AG10803 (cell line): Measurements from ENCODE around the gene UGT3A1.
A peak's percentile ranks its signal among the peaks of the same experiment; 100 is the strongest.
"Not testable (repeated sequence)": the region's sequence is repeated elsewhere in the genome, so short reads cannot be mapped to it uniquely, and the experiment has no call there.

Experiments
- DNase-seq: peaks from one replicate; pipeline ENCODE4 v3.0.0; 2010; ENCODE audit warnings: low read depth
- H3K4me3 ChIP-seq: 2 replicates; pipeline ENCODE4 v1.5.1; 2011; ENCODE audit warnings: mild to moderate bottlenecking, low read length, control low read depth
- TF ChIP-seq, protein P1 (sequence below): conservative IDR thresholded peaks from 2 replicates; pipeline ENCODE4 v1.5.1; 2011; ENCODE audit warnings: mild to moderate bottlenecking, low read length, control low read depth, inconsistent platforms

The UGT3A1 gene

GRCh38 chr5:36028816-36029465 lies 37.8 kb upstream of the UGT3A1 start:
- peak; percentile 1 for DNase-seq

GRCh38 chr5:36027711-36028110 lies 36.5 kb upstream of the UGT3A1 start:
- no peak overlapping the region for H3K4me3 ChIP-seq
- DNase-seq: no peak
- TF ChIP-seq, protein P1, sequence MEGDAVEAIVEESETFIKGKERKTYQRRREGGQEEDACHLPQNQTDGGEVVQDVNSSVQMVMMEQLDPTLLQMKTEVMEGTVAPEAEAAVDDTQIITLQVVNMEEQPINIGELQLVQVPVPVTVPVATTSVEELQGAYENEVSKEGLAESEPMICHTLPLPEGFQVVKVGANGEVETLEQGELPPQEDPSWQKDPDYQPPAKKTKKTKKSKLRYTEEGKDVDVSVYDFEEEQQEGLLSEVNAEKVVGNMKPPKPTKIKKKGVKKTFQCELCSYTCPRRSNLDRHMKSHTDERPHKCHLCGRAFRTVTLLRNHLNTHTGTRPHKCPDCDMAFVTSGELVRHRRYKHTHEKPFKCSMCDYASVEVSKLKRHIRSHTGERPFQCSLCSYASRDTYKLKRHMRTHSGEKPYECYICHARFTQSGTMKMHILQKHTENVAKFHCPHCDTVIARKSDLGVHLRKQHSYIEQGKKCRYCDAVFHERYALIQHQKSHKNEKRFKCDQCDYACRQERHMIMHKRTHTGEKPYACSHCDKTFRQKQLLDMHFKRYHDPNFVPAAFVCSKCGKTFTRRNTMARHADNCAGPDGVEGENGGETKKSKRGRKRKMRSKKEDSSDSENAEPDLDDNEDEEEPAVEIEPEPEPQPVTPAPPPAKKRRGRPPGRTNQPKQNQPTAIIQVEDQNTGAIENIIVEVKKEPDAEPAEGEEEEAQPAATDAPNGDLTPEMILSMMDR: no peak

More at GRCh38 chr5:36028816-36029465, 37.8 kb upstream of the UGT3A1 start:
- TF ChIP-seq, protein P1: no peak
- H3K4me3 ChIP-seq: no peak overlapping the region

DNA sequence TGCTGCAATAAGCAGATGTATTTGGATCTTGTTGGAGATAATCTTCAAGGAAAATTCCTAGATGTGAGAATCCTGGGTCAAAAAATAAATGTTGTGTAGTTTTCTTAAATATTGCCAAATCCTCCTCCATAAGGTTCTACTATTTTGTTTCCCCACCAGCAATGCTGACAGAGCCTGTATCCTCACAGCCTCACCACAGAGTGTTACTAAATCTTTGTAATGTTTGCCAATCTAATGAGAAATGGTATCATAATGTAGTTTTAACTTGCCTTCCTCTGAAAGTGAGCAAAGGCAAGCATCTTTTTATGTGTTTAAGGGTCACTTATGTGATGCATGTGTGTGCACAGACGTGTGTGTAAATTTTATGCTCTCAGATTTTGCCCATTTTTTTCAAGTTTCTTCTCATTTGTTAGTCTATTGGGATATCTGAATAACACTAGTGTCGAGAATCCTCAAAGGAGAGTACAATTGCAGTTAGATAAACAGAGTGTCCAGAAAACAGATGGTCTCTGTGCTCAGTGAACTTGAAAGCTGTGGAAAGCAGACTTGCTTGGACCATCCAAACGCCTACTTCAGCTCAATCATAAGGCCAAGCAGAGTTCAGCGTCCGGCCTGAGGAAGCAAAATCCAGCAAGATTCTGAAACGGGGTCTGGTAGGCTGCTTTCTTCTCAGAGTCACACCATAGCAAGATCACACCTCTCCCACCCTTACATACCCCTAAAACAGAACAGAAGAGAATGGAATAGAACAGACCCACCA lies 35.7 kb upstream of the UGT3A1 start:
- TF ChIP-seq, protein P1: no peak
- no peak for DNase-seq
- H3K4me3 ChIP-seq: no peak overlapping the region

DNA sequence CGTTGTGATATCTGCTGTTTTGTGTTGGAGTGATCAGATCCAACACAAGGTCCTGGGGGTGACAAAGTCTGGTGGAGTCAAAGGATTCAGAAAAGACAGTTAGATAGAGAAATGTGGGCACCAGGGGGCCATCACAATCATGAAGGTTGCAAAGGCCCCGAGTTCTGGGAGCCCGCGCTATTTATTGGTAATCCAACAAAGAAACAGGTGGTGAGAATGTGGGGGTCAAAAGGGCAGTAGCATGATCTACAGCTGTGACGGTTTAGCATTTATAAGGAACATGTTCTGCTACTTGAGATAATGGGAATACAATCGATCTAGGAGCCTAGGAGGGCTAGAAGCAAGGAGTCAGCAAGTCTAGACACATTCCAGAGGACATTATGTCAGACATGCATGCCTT lies 31.1 kb upstream of the UGT3A1 start:
- not testable (repeated sequence) for H3K4me3 ChIP-seq, DNase-seq

DNA sequence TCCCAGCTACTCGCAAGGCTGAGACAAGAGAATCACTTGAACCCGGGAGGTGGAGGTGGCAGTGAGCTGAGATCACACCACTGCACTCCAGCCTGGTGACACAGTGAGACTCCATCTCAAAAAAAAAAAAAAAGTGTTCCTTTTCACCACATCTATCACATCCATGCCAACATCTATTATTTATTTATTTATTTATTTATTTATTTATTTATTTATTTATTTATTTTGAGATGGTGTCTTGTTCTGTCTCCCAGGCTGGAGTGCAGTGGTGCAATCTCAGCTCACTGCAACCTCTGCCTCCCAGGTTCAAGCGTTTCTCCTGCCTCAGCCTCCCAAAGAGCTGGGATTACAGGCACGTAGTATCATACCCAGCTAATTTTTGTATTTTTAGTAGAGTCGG lies 28.4 kb upstream of the UGT3A1 start:
- DNase-seq, H3K4me3 ChIP-seq: not testable (repeated sequence)

GRCh38 chr5:36017622-36018021 lies 26.4 kb upstream of the UGT3A1 start:
- H3K4me3 ChIP-seq: no peak overlapping the region
- DNase-seq: no peak

DNA sequence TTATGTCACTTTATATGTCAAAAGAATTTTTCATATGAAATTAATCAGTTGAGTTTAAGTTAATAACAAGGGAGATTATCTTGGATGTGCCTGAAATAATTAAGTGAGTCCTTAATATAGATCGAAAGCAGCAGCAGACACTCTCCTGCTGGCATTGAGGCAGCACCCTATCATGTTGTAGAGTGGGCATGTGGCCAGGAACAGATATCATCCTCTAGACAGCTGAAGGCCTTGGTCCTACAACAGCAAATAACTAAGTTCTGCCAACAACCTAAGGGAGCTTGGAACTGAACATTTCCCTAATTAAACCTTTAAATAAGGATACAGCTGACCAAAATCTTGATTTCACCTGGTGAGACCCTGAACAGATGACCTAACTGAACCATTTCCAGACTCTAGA lies 25.8 kb upstream of the UGT3A1 start:
- TF ChIP-seq, protein P1: no peak
- no peak for DNase-seq
- no peak overlapping the region for H3K4me3 ChIP-seq

More at GRCh38 chr5:36017622-36018021, 26.4 kb upstream of the UGT3A1 start:
- TF ChIP-seq, protein P1: no peak

GRCh38 chr5:36013182-36013581 lies 22.0 kb upstream of the UGT3A1 start:
- no peak overlapping the region for H3K4me3 ChIP-seq
- TF ChIP-seq, protein P1: no peak
- DNase-seq: no peak
